Activated effector memory CD4-positive, alpha-beta T cell treated with anti-CD3 and anti-CD28 coated beads, Interleukin-2, amount 50 U/mL, for 16 hours (primary cell): Measurements from ENCODE around the gene GIPC1.
"Not testable (repeated sequence)": the region's sequence is repeated elsewhere in the genome, so short reads cannot be mapped to it uniquely, and the experiment has no call there.

Experiments used
- DNase-seq: peaks from one replicate; pipeline ENCODE4 v3.0.0-alpha.2; 2020

Gene GIPC1, protein sequence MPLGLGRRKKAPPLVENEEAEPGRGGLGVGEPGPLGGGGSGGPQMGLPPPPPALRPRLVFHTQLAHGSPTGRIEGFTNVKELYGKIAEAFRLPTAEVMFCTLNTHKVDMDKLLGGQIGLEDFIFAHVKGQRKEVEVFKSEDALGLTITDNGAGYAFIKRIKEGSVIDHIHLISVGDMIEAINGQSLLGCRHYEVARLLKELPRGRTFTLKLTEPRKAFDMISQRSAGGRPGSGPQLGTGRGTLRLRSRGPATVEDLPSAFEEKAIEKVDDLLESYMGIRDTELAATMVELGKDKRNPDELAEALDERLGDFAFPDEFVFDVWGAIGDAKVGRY

GRCh38 chr19:14496029-14496833 lies at the start of gene GIPC1:
TSS of gene GIPC1 (minus strand) at chr19:14496127. CDS start at chr19:14482976, 13,151 bp downstream.
- peak; percentile 94 for DNase-seq

- DNase-seq = no peak
These were observed 49.8 kb upstream of the GIPC1 start for GRCh38 chr19:14545716-14546082.

DNA sequence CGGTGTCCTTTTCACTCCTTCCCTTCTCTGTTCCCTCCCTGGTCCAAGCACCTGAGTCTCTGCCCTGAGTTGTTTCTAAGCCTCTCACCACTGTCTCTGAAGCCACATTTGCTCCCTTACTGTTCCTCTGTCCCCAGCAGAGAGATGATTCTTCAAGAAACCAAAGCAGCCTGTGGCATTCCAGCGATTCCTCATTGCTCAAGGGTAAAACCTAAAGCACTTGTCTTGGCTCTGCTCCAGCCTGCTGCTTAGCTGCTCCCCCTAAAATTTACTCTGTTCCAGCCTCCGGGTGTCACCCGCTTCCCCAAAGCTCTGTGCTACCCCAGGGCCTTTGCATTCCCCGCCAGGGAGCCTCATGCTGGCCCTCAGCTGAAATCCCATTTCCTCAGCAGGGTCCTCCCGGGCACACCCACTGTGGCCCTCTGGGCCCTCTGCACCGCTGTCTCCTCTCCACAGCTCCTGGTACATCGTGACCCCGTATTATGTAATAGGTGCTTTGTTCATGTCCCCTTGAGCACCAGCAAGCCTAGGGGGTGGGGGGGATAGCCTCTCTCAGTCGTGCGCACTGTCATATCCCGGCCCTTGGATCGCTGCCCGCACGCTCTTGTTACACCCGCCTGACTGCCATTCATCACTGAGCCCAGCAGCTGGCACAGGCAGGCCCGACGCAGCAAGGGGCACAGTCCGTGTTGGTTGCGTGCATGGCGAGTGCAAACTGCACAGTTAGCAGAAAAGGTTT lies 49.2 kb upstream of the GIPC1 start:
- no peak for DNase-seq

GRCh38 chr19:14544047-14544446 lies 48.1 kb upstream of the GIPC1 start:
- DNase-seq = no peak

DNA sequence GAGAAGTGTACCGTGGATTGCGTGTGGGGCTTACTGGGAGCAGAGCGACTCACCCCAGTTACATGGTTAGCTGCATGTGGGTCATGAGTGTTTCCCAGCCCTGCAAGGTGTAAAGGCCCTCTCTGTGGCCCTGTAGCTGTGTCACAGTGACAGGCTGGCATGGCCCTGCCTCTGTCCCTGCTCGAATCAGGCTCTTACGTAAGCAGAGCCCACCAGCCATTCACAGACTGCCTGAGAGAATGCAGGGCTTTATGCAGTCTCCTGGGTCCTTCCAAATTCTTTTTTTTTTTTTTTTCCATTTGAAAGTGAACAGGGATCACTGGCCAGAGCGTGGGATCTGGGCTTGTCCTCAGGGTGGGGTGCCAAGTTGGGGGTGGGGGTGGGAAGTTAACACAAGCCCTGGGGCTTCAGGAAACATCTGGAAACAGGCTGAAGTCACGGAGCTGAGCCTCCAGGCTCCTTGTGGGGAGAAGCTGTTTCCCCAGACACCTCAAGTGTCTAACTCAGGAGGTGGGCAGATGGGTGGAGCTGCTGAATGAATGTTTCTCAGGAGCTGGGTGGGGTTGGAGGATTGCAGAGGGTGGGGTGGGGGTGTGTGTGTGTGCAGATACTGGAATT lies 46.9 kb upstream of the GIPC1 start:
- no peak for DNase-seq

DNA sequence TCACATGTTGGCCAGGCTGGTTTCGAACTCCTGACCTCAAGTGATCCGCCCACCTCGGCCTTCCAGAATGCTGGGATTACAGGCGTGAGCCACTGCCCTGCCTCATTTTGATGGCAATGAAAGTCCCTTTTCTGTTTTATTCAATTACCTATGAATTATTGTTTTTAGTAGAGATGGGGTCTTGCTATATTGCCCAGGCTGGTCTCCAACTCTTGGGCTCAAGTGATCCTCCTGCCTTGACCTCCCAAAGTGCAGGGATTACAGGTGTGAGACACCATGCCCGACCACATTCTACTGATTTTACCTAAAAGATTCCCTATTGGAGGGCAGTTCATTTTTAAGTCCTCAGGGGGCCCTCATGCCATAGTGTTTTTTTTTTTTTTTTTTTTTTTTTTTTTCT lies 46.1 kb upstream of the GIPC1 start:
- DNase-seq = not testable (repeated sequence)

- DNase-seq = no peak
These were observed 45.0 kb upstream of the GIPC1 start for GRCh38 chr19:14540741-14541525.

- DNase-seq = no peak
These were observed 41.2 kb upstream of the GIPC1 start for GRCh38 chr19:14536926-14537692.

GRCh38 chr19:14533450-14533849 lies 37.5 kb upstream of the GIPC1 start:
- no peak for DNase-seq

GRCh38 chr19:14530506-14530905 lies 34.6 kb upstream of the GIPC1 start:
- DNase-seq = no peak

DNA sequence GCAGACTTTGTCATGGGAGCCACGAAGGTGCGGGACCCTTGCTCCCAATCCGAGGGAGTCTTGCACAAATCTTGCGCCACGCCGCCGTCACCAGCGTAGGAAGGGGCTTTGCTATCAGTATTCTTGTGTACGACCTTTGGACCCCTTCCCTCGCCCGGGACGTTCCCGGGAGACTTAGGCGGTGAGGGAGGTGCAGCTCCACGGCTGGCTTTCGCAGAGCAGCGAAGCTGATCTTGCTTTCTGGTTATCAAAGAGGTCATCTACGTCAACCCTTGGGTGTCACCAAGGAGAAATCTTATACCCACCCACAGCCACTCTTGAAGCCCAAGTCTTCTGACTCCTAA lies 34.0 kb upstream of the GIPC1 start:
- no peak for DNase-seq

DNA sequence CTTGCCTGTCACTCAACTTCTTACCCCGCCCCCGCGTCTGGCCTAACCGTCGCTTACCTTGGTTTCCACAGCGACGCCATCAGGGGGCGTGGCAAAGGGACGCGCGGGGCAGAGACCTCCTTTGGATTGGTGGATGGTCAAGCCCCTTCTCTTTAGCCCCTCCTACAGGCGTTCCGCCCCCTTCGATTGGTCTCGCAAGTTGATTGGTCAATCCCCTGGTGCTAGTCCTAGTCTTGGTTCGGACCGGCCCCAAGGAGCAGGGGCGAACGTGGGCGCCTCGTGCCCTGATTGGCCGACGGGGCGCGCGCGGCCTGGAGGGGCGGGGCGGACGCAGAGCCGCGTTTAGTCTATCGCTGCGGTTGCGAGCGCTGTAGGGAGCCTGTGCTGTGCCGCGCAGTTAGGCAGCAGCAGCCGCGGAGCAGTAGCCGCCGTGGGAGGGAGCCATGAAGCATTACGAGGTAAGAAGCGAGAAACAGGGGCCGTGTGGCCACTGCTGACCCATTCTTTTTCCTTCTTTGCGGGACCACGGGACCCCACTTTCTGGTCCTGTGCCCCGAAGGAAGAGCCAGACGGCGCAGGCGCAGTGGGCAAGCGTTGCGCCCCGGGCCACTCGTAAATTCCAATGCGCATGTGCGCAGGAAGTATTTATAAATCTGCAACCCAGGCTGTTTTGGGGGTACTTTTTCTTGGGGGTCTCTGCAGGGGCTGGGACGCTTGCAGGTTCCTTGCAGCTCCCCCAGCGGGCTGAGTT lies 33.5 kb upstream of the GIPC1 start, which contains the start of gene TECR:
TECR (plus strand) TSS at position 341 of the 751 bp plus-strand sequence; CDS start at position 444, 103 bp downstream.
- peak; percentile 100 for DNase-seq

DNA sequence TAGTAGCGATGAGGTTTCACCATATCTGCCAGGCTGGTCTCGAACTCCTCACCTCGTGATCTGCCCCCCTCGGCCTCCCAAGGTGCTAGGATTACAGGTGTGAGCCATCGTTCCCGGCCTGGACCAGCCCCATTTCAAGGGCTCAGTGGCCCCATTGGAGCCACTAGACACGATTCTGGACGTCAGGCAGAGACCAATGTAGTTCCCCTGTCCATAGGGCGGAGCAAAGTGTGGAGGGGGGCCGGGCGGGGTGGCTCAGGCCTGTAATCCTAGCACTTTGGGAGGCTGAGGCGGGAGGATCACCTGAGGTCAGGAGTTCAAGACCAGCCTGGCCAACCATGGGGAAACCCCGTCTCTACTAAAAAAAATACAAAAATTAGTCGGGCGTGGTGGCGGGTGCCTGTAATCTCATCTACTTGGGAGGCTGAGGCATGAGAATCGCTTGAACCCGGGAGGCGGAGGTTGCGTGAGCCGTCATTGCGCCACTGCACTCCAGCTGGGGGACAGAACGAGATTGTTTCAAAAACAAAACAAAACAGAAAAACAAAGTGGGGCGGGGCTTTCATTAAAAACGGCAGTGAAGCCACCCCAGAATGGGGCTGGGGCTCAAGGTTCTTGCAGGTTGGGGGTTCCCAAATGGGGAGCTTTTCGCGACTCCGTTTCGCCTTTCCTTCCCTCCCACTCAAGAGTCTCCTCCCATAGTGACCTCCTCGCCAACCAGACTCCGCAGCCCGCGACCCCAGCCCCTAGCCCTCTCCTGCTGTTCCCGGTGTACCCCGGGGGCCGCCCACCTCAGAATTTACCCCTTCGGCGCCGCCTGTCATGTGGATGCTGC lies 32.7 kb upstream of the GIPC1 start:
- no peak for DNase-seq

DNA sequence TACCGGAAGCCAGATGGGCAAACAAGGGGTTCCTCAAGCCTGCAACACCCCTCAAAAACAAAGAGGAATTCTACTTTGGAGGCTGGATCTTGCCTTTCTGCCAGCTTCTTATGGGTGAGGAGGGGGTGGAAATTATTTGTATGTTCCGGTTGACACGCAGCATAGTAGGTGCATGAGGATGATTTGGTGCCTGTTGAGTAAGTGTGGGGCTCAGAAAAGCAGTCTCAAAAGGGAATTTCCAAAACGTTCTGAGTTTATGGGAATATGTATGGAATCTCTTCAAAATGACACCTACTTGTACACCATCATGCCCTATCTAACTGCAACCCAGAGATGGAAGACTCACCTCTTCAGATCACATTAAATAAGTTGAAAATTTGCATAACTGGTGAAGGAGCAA lies 30.5 kb upstream of the GIPC1 start:
- no peak for DNase-seq

GRCh38 chr19:14525729-14526128 lies 29.8 kb upstream of the GIPC1 start:
- DNase-seq = no peak

- no peak for DNase-seq
These were observed 24.6 kb upstream of the GIPC1 start for GRCh38 chr19:14520543-14520942.

DNA sequence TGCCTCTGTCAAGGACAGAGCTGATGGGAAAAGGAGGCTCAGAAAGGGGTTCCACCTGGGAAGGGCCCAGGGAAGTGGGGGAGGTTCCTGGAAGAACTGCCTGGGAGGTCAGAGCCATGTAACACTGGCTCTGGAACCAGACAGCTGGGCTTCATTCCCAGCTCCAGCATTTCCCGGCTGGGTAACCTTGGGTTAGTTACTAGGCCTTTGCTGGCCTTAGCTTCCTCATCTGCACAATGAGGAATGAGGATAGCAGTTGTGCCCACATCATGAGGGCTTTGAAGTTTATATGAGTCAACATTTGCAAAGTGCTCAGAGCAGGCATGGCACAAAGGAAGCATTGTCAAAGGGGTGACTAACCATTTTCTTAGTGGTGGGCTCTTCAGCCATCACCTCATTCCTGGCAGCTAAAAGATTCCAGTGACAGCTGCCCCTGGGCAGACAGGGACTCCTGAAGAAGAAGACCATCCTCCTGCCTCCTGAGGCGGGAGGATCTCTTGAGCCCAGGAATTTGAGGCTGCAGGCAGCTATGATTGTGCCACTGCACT lies 24.0 kb upstream of the GIPC1 start:
- no peak for DNase-seq

GRCh38 chr19:14519245-14519859 lies 23.4 kb upstream of the GIPC1 start:
- DNase-seq = no peak
